ENCODE results near the gene CUX1.

- TF ChIP-seq TAF1 (IDR thresholded peaks at IDR 0.05; ENCODE audit: low read depth) (no peak), RAD21 (IDR thresholded peaks at IDR 0.05; ENCODE audit: low read depth) (no peak), MAX (IDR thresholded peaks at IDR 0.05) (no peak), USF1 (IDR thresholded peaks at IDR 0.05) (no peak)
Measured at GRCh38 chr7:101963693-101964092, 146.3 kb downstream of the CUX1 start.
